AG04449 (cell line): ENCODE data around the gene SH3GL1.
A peak's percentile ranks its signal among the peaks of the same experiment; 100 is the strongest.

ENCODE experiments used
- CTCF ChIA-PET: fragments of 350-600 bp; formaldehyde crosslinking; extraction: SDS; loops from one replicate; lab custom pipeline; 2021; ENCODE audit warnings: antibody characterized with exemption; lab: Yijun Ruan, JAX
- POLR2A ChIA-PET: fragments of 400-600, 350-600 bp; formaldehyde crosslinking; extraction: SDS; loops from one replicate; lab custom pipeline; 2020; ENCODE audit warnings: antibody characterized with exemption, inconsistent platforms; lab: Yijun Ruan, JAX
- DNase-seq: peaks from one replicate; pipeline ENCODE4 v3.0.0-alpha.2; 2010; ENCODE audit warnings: low read depth, low spot score
- H3K4me3 ChIP-seq: 2 replicates; pipeline ENCODE4 v1.5.1; 2011; ENCODE audit warnings: low read depth, mild to moderate bottlenecking, control low read depth, low read length
- TF ChIP-seq, protein P1 (sequence below): IDR thresholded peaks from one replicate; pipeline ENCODE4 v1.5.1; 2011; ENCODE audit warnings: mild to moderate bottlenecking, moderate library complexity, low read length, control low read depth, inconsistent platforms; ENCODE audit not compliant: insufficient read depth; ENCODE audit errors: missing control alignments

The SH3GL1 gene

DNA sequence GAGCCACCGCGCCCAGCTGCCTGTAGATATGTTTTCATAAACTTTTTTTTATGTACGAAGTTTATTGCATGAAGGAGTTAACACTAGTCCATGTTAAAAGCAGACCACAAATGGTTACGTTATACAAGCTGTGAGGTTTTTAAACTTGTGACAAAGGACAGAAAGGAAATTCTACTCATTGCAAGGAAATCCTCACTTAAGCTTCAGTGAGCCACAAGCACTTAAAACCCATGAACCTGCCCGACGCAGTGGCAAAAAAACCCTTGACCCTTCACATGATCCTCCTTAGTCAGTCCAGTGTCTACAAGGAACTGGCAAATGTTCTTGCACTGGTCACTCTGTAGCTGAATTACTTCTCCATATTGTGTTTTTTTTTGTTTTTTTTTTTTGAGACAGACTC, 52.8 kb downstream of the SH3GL1 start:
- CTCF ChIA-PET = interaction anchor here (1.0 kb wide), 1 partner anchor 79 kb away, joined by 3 read pairs; no protein-coding TSS in a partner anchor
- TF ChIP-seq, protein P1, sequence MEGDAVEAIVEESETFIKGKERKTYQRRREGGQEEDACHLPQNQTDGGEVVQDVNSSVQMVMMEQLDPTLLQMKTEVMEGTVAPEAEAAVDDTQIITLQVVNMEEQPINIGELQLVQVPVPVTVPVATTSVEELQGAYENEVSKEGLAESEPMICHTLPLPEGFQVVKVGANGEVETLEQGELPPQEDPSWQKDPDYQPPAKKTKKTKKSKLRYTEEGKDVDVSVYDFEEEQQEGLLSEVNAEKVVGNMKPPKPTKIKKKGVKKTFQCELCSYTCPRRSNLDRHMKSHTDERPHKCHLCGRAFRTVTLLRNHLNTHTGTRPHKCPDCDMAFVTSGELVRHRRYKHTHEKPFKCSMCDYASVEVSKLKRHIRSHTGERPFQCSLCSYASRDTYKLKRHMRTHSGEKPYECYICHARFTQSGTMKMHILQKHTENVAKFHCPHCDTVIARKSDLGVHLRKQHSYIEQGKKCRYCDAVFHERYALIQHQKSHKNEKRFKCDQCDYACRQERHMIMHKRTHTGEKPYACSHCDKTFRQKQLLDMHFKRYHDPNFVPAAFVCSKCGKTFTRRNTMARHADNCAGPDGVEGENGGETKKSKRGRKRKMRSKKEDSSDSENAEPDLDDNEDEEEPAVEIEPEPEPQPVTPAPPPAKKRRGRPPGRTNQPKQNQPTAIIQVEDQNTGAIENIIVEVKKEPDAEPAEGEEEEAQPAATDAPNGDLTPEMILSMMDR = no peak
- no peak for DNase-seq
- no peak overlapping the region for H3K4me3 ChIP-seq
- POLR2A ChIA-PET = no interaction called here

DNA sequence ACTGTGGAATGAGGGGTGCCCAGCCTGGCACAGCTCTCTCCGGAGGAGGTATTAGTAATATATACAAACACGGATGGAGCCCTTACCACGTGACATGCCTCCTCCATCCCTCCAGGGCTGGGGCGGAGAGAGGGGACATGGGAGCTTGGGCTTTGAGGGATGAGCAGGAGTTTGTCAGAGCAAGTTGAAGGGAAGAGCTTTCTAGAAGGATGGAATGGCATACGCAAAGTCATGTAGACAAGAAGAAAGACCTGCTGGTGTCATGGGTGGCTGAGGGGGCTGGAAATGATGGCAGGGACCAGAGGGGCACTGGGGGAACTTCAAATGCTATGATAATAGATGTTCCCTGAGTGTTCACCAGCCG, 54.3 kb downstream of the SH3GL1 start:
- TF ChIP-seq, protein P1 = no peak
- no peak overlapping the region for H3K4me3 ChIP-seq
- DNase-seq = no peak
- ChIA-PET CTCF (interaction anchor here (1.0 kb wide), 1 partner anchor 56 kb away, joined by 3 read pairs; no protein-coding TSS in a partner anchor), POLR2A (no interaction called here)

DNA sequence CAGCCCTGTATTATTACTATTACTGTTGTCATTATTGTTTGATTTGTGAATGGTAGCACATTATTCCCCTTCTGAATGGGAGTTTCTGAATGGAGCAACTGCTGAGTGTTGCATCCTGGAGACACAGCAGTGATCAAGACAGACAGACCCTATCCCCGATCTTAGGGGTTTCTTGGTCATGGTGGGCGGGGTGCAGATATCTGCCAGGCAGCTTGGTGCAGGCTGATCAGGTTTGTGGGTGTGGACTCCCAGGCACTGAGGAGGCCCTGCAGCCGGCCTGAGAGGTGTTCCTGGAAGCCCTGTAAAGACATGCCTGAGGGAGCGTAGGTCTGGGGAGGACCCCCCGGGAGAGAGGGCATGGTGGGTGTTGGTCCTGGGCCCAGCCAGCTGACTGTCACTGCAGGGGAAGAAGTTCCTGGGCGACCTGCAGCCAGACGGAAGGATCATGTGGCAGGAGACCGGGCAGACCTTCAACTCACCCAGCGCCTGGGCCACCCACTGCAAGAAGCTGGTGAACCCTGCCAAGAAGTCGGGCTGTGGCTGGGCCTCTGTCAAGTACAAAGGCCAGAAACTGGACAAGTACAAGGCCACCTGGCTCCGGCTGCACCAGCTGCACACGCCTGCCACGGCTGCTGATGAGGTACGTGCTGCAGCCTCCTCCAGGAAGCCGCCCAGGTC, 54.9 kb downstream of the SH3GL1 start:
- TF ChIP-seq, protein P1 = no peak
- POLR2A ChIA-PET = no interaction called here
- H3K4me3 ChIP-seq = no peak overlapping the region
- no peak for DNase-seq
- CTCF ChIA-PET = interaction anchor here (1.0 to 4.7 kb wide), 3 partner anchors 8 to 79 kb away, joined by 3 to 68 read pairs (median 28); no protein-coding TSS in a partner anchor

DNA sequence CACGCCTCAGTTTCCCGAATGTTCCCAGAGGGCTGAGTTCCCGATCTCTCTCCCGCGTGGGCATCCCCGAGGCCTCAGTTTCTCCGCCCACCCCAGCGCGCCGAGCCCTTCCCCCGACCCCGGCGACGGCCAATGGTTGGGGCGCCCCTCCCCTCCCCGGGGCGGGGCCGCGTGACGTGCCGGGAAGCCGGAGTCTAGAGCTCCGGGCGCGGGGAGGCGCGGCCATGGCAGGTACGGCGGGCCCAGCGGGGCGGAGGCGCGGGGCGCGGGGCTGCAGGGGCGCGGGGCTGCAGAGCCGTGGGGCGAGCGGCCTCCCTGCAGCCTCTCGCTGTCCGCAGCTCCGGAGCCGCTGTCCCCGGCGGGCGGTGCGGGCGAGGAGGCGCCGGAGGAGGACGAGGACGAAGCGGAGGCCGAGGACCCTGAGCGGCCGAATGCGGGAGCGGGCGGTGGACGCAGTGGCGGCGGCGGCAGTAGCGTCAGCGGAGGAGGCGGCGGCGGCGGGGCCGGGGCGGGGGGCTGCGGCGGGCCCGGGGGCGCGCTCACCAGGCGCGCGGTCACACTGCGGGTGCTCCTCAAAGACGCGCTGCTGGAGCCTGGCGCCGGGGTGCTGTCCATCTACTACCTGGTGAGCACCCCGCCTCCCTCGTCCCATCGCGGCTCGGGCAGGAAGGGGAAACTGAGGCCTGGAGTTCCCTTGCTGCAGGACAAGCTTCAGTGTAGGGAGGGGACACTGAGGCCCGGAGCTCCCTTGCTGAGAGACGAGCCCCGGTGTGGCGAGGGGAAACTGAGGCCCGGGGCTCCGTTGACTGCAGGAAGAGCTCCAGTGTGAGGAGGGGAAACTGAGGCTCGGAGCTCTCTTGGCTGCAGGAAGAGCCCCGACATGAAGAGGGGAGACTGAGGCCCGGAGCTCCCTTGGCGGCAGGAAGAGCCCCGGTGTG, 56.7 kb downstream of the SH3GL1 start, which contains the start of gene MPND:
MPND (plus strand) TSS at position 193 of the 938 bp plus-strand sequence; CDS start at position 225, 32 bp downstream.
- CTCF ChIA-PET = interaction anchor here (1.0 to 4.7 kb wide), 12 partner anchors 10 to 77 kb away, joined by 3 to 68 read pairs (median 6); partner anchors contain the start of genes CHAF1A and SH3GL1
- TF ChIP-seq, protein P1 = no peak
- H3K4me3 ChIP-seq = peak within 1 kb of the TSS; percentile 89
- DNase-seq = no peak
- POLR2A ChIA-PET = interaction anchor here (1.0 to 1.7 kb wide), 6 partner anchors 9 to 358 kb away, joined by 3 to 6 read pairs (median 6); partner anchors contain the start of gene EEF2

DNA sequence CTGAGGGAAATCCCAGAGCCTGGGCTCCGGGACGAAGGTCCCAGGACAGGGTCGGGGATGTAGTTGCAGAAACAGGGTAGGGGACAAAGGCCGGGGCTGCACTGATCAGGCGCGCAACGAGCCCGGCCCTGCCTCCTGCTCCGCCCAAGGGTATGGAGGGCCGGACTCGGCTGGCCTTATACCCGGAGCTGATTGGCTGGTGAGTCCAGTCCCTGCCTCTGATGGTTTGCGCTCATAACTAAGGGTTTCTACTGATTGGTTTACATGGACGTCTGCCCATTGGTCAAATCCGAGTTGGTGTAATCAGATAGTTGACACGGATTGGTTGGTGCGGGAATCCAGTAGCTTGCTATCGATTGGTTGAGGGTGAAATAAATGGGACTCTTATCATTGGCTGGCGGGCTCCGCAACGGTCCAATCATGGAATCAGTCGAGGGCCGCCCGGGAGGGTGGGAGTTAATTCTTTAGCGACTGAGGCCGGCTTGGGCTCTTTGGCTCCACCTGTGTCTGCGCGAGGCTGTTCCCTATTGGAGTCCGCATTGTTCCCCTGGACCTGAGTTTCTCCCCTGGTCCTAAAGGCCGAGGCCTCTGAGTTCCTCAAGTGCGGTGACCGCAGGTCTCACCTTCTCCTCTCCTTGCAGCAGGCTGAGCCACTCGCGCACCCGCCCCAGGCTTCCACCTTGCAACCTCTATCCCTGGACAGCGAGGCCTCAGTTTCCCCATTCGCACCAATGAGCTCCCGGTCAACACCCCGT, 57.6 kb downstream of the SH3GL1 start:
- peak overlapping the region; percentile 89 for H3K4me3 ChIP-seq
- peak; percentile 100 for DNase-seq
- TF ChIP-seq, protein P1 = peak; percentile 38
- ChIA-PET POLR2A (interaction anchor here (0.5 to 1.7 kb wide), 10 partner anchors 10 to 386 kb away, joined by 3 to 6 read pairs (median 4); partner anchors contain the start of gene EEF2), CTCF (interaction anchor here (1.0 to 4.7 kb wide), 13 partner anchors 11 to 96 kb away, joined by 3 to 68 read pairs (median 6); partner anchors contain the start of genes CHAF1A, SH3GL1 and YJU2)
